ENCODE results near the gene MICAL3. TPM values are rescaled to one million over a fixed set of nuclear protein-coding genes. Genes with fewer than 3 reads are reported as not detected.
A peak's percentile ranks its signal among the peaks of the same experiment; 100 is the strongest.

The MICAL3 gene
- total and polyA plus RNA-seq, 9 of the 15 experiments (the other 6 are each of a cell fraction or from before 2014, with no cell fraction given), result 0.53 to 32.1 (median 12.3) TPM

DNA sequence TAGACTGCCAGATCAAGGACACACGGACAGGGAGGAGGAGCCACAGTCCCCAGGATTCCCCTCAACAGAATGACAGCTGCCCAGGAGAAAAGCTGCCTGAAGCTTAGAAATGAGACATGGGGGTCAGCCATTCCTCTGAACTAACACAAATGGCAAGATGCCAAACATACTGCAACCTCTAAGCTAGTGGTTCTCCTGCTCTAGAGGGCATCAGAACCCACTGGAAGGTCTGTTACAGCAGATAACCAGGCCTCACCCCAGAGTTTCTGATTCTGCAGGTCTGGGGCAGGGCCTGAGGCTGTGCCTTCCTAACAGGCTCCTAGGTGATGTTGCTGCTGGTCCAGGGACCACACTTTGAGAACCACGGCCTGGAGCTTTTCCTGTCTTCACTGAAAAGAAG lies 221.5 kb downstream of the MICAL3 start (continued):
- TF ChIP-seq DPF2 (IDR thresholded peaks at IDR 0.05) (0 out of 2 replicates have a peak, but pooled peaks have one; percentile 36), THRB (CRISPR knock-in tag; conservative IDR thresholded peaks at IDR 0.05) (no peak), MEF2D (tag; conservative IDR thresholded peaks at IDR 0.05; ENCODE audit: low read depth) (no peak), HDAC3 (IDR thresholded peaks at IDR 0.05; ENCODE audit: borderline replicate concordance, partially characterized antibody) (no peak), TSHZ1 (CRISPR knock-in tag; IDR thresholded peaks at IDR 0.05) (no peak), SAP30 (IDR thresholded peaks at IDR 0.05; ENCODE audit: borderline replicate concordance, insufficient read depth, low read depth, low read length, poor library complexity, severe bottlenecking) (no peak), SNIP1 (IDR thresholded peaks at IDR 0.05; ENCODE audit: low read depth) (no peak), FOXJ3 (CRISPR knock-in tag; IDR thresholded peaks at IDR 0.05) (no peak), RBFOX2 (IDR thresholded peaks at IDR 0.05; ENCODE audit: low read depth, low read length) (no peak)
- TF ChIP-seq, protein P1, sequence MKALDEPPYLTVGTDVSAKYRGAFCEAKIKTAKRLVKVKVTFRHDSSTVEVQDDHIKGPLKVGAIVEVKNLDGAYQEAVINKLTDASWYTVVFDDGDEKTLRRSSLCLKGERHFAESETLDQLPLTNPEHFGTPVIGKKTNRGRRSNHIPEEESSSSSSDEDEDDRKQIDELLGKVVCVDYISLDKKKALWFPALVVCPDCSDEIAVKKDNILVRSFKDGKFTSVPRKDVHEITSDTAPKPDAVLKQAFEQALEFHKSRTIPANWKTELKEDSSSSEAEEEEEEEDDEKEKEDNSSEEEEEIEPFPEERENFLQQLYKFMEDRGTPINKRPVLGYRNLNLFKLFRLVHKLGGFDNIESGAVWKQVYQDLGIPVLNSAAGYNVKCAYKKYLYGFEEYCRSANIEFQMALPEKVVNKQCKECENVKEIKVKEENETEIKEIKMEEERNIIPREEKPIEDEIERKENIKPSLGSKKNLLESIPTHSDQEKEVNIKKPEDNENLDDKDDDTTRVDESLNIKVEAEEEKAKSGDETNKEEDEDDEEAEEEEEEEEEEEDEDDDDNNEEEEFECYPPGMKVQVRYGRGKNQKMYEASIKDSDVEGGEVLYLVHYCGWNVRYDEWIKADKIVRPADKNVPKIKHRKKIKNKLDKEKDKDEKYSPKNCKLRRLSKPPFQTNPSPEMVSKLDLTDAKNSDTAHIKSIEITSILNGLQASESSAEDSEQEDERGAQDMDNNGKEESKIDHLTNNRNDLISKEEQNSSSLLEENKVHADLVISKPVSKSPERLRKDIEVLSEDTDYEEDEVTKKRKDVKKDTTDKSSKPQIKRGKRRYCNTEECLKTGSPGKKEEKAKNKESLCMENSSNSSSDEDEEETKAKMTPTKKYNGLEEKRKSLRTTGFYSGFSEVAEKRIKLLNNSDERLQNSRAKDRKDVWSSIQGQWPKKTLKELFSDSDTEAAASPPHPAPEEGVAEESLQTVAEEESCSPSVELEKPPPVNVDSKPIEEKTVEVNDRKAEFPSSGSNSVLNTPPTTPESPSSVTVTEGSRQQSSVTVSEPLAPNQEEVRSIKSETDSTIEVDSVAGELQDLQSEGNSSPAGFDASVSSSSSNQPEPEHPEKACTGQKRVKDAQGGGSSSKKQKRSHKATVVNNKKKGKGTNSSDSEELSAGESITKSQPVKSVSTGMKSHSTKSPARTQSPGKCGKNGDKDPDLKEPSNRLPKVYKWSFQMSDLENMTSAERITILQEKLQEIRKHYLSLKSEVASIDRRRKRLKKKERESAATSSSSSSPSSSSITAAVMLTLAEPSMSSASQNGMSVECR (CRISPR knock-in tag; IDR thresholded peaks at IDR 0.05), result no peak
- TF ChIP-seq, protein P2, sequence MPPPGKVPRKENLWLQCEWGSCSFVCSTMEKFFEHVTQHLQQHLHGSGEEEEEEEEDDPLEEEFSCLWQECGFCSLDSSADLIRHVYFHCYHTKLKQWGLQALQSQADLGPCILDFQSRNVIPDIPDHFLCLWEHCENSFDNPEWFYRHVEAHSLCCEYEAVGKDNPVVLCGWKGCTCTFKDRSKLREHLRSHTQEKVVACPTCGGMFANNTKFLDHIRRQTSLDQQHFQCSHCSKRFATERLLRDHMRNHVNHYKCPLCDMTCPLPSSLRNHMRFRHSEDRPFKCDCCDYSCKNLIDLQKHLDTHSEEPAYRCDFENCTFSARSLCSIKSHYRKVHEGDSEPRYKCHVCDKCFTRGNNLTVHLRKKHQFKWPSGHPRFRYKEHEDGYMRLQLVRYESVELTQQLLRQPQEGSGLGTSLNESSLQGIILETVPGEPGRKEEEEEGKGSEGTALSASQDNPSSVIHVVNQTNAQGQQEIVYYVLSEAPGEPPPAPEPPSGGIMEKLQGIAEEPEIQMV (tag; conservative IDR thresholded peaks at IDR 0.05; ENCODE audit: low read depth), result no peak
- TF ChIP-seq, protein P3, sequence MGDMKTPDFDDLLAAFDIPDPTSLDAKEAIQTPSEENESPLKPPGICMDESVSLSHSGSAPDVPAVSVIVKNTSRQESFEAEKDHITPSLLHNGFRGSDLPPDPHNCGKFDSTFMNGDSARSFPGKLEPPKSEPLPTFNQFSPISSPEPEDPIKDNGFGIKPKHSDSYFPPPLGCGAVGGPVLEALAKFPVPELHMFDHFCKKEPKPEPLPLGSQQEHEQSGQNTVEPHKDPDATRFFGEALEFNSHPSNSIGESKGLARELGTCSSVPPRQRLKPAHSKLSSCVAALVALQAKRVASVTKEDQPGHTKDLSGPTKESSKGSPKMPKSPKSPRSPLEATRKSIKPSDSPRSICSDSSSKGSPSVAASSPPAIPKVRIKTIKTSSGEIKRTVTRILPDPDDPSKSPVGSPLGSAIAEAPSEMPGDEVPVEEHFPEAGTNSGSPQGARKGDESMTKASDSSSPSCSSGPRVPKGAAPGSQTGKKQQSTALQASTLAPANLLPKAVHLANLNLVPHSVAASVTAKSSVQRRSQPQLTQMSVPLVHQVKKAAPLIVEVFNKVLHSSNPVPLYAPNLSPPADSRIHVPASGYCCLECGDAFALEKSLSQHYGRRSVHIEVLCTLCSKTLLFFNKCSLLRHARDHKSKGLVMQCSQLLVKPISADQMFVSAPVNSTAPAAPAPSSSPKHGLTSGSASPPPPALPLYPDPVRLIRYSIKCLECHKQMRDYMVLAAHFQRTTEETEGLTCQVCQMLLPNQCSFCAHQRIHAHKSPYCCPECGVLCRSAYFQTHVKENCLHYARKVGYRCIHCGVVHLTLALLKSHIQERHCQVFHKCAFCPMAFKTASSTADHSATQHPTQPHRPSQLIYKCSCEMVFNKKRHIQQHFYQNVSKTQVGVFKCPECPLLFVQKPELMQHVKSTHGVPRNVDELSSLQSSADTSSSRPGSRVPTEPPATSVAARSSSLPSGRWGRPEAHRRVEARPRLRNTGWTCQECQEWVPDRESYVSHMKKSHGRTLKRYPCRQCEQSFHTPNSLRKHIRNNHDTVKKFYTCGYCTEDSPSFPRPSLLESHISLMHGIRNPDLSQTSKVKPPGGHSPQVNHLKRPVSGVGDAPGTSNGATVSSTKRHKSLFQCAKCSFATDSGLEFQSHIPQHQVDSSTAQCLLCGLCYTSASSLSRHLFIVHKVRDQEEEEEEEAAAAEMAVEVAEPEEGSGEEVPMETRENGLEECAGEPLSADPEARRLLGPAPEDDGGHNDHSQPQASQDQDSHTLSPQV (IDR thresholded peaks at IDR 0.05), result no peak

All from K562 (cell line).